KMS-11 (cell line): ENCODE measurements around the gene MCHR1.

ENCODE experiments used
- H2AFZ ChIP-seq: fragments of 200-600 bp; sonication (generic); 2 replicates; pipeline ENCODE4 v1.6.1; 2016; ENCODE audit warnings: antibody characterized with exemption, mixed run types, low read depth
- H3K27ac ChIP-seq: fragments of 200-600 bp; sonication (generic); 2 replicates; pipeline ENCODE4 v1.6.1; 2016; ENCODE audit warnings: mild to moderate bottlenecking, mixed run types
- H3K27me3 ChIP-seq: fragments of 200-600 bp; sonication (generic); 2 replicates; pipeline ENCODE4 v1.6.1; 2017; ENCODE audit warnings: mild to moderate bottlenecking, low read depth, mixed run types, moderate library complexity; ENCODE audit not compliant: insufficient read depth
- H3K36me3 ChIP-seq: fragments of 200-600 bp; sonication (generic); 2 replicates; pipeline ENCODE4 v1.6.1; 2017; ENCODE audit warnings: mild to moderate bottlenecking, mixed run types; ENCODE audit not compliant: insufficient read depth
- H3K4me1 ChIP-seq: fragments of 200-600 bp; sonication (generic); 2 replicates; pipeline ENCODE4 v1.6.1; 2016; ENCODE audit warnings: mild to moderate bottlenecking, low read depth, mixed run types; ENCODE audit not compliant: poor library complexity, severe bottlenecking
- H3K4me2 ChIP-seq: fragments of 200-600 bp; sonication (generic); 2 replicates; pipeline ENCODE4 v1.7.0; 2016; ENCODE audit warnings: mild to moderate bottlenecking, mixed run types
- H3K4me3 ChIP-seq: fragments of 200-600 bp; sonication (generic); IDR thresholded peaks from 2 replicates; pipeline ENCODE4 v1.6.1; 2017; ENCODE audit warnings: low read depth, low read length, mixed read lengths; ENCODE audit not compliant: insufficient read depth
- H3K79me2 ChIP-seq: fragments of 200-600 bp; sonication (generic); 2 replicates; pipeline ENCODE4 v1.6.1; 2016; ENCODE audit warnings: low read depth, mixed run types; ENCODE audit not compliant: insufficient read depth
- H3K9ac ChIP-seq: fragments of 200-600 bp; sonication (generic); 2 replicates; pipeline ENCODE4 v1.6.1; 2016; ENCODE audit warnings: mild to moderate bottlenecking, mixed run types
- H4K20me1 ChIP-seq: fragments of 200-600 bp; sonication (generic); 2 replicates; pipeline ENCODE4 v1.6.1; 2016; ENCODE audit warnings: mild to moderate bottlenecking, mixed run types; ENCODE audit not compliant: insufficient read depth
- TF ChIP-seq, protein P1 (sequence below): fragments of 200-600 bp; sonication (generic); conservative IDR thresholded peaks from 2 replicates; pipeline ENCODE4 v1.6.1; 2017; ENCODE audit warnings: low read depth, mild to moderate bottlenecking, antibody characterized with exemption, low read length, moderate library complexity, mixed read lengths

MCHR1 gene

GRCh38 chr22:40721266-40721665 lies 42.0 kb downstream of the MCHR1 start:
- H3K4me2 ChIP-seq, result no peak overlapping the region
- no peaks in the 10 kb centered on the region for H3K36me3 ChIP-seq
- no peaks in the 10 kb centered on the region for H3K79me2 ChIP-seq
- TF ChIP-seq, protein P1, sequence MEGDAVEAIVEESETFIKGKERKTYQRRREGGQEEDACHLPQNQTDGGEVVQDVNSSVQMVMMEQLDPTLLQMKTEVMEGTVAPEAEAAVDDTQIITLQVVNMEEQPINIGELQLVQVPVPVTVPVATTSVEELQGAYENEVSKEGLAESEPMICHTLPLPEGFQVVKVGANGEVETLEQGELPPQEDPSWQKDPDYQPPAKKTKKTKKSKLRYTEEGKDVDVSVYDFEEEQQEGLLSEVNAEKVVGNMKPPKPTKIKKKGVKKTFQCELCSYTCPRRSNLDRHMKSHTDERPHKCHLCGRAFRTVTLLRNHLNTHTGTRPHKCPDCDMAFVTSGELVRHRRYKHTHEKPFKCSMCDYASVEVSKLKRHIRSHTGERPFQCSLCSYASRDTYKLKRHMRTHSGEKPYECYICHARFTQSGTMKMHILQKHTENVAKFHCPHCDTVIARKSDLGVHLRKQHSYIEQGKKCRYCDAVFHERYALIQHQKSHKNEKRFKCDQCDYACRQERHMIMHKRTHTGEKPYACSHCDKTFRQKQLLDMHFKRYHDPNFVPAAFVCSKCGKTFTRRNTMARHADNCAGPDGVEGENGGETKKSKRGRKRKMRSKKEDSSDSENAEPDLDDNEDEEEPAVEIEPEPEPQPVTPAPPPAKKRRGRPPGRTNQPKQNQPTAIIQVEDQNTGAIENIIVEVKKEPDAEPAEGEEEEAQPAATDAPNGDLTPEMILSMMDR, result no peak
- no peaks in the 10 kb centered on the region for H3K27me3 ChIP-seq
- H3K4me3 ChIP-seq, result no peak overlapping the region
- no peak overlapping the region for H3K27ac ChIP-seq
- H4K20me1 ChIP-seq, result no peaks in the 10 kb centered on the region
- no peak overlapping the region for H2AFZ ChIP-seq
- H3K9ac ChIP-seq, result no peak overlapping the region
- no peaks in the 10 kb centered on the region for H3K4me1 ChIP-seq

DNA sequence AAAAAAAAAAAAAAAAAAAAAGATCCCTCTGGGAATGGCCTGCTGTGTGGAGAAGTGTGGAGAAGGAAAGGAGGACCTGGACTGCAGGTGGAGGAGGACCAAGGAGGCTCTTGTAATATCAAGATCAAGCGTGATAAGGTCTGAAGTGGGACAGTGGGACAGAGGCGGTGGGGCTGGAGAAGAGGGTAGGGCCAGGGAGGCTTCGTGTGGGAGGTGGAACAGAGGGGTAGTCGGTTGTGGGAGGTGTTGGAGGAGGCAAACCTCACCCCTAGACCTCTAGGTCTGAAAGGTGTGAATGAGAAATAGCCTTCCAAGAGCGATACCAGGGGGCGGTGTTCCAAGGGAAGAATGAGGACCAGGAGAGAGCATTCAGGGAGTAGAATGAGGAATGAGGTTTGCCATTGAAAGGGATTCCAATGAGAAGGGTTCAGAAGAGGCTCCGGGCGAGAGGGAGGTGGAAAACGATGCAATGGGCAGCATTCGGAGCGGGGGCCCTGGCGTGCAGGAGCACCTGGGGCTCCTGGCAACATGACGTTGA lies 44.2 kb downstream of the MCHR1 start:
- no peaks in the 10 kb centered on the region for H3K79me2 ChIP-seq
- H3K27me3 ChIP-seq, result no peaks in the 10 kb centered on the region
- H2AFZ ChIP-seq, result no peak overlapping the region
- no peaks in the 10 kb centered on the region for H4K20me1 ChIP-seq
- no peaks in the 10 kb centered on the region for H3K4me1 ChIP-seq
- H3K9ac ChIP-seq, result no peak overlapping the region
- H3K27ac ChIP-seq, result no peak overlapping the region
- H3K4me3 ChIP-seq, result no peak overlapping the region
- H3K36me3 ChIP-seq, result no peaks in the 10 kb centered on the region
- H3K4me2 ChIP-seq, result no peak overlapping the region
- TF ChIP-seq, protein P1, result no peak

GRCh38 chr22:40726514-40726913 lies 47.2 kb downstream of the MCHR1 start:
- Histone ChIP-seq H3K27ac (no peak overlapping the region), H3K9ac (no peak overlapping the region)
- TF ChIP-seq, protein P1, result no peak

GRCh38 chr22:40727070-40727963 lies 48.0 kb downstream of the MCHR1 start:
- no peak overlapping the region for H3K27ac ChIP-seq
- H3K4me3 ChIP-seq, result no peak overlapping the region
- H3K4me1 ChIP-seq, result no peaks in the 10 kb centered on the region
- H3K36me3 ChIP-seq, result no peaks in the 10 kb centered on the region
- no peaks in the 10 kb centered on the region for H3K79me2 ChIP-seq
- H2AFZ ChIP-seq, result no peak overlapping the region
- H4K20me1 ChIP-seq, result no peaks in the 10 kb centered on the region
- TF ChIP-seq, protein P1, result no peak
- no peak overlapping the region for H3K4me2 ChIP-seq
- H3K27me3 ChIP-seq, result no peaks in the 10 kb centered on the region
- no peak overlapping the region for H3K9ac ChIP-seq

More at GRCh38 chr22:40726514-40726913, 47.2 kb downstream of the MCHR1 start:
- Histone ChIP-seq H3K4me3 (no peak overlapping the region), H3K36me3 (no peaks in the 10 kb centered on the region), H2AFZ (no peak overlapping the region), H3K27me3 (no peaks in the 10 kb centered on the region), H3K79me2 (no peaks in the 10 kb centered on the region), H4K20me1 (no peaks in the 10 kb centered on the region), H3K4me1 (no peaks in the 10 kb centered on the region), H3K4me2 (no peak overlapping the region)
